Fibroblast of skin of left biceps (primary cell): Measurements from ENCODE around the gene MTREX.

Experiments
- DNase-seq, 2 experiments: peaks; one replicate each; pipeline ENCODE4 v3.0.0-alpha.2; 2013; ENCODE audit warnings: low read depth in 2 of 2

MTREX gene

GRCh38 chr5:55383254-55383653, 75.5 kb downstream of the MTREX start:
- DNase-seq = no peak

- no peak for DNase-seq
Measured at GRCh38 chr5:55384072-55384471, 76.3 kb downstream of the MTREX start.

GRCh38 chr5:55385227-55385626, 77.4 kb downstream of the MTREX start:
- DNase-seq = no peak

- DNase-seq = no peak
Measured at GRCh38 chr5:55385846-55386245, 78.1 kb downstream of the MTREX start.

GRCh38 chr5:55386356-55386755, 78.6 kb downstream of the MTREX start:
- no peak for DNase-seq

- no peak for DNase-seq
Measured at GRCh38 chr5:55387865-55388264, 80.1 kb downstream of the MTREX start.

GRCh38 chr5:55391707-55392106, 83.9 kb downstream of the MTREX start:
- DNase-seq = no peak

- DNase-seq = no peak
Measured at GRCh38 chr5:55392669-55393068, 84.9 kb downstream of the MTREX start.

- DNase-seq = no peak
Measured at GRCh38 chr5:55393501-55394175, 85.8 kb downstream of the MTREX start.

- no peak for DNase-seq
Measured at GRCh38 chr5:55402199-55402598, 94.4 kb downstream of the MTREX start.

- no peak for DNase-seq
Measured at GRCh38 chr5:55406292-55406691, 98.5 kb downstream of the MTREX start.

GRCh38 chr5:55407059-55407684, 99.4 kb downstream of the MTREX start:
- peak; percentile 33 to 38 for DNase-seq

- DNase-seq = no peak
Measured at GRCh38 chr5:55407984-55408383, 100.2 kb downstream of the MTREX start.

GRCh38 chr5:55409775-55410174, 102.0 kb downstream of the MTREX start:
- DNase-seq = no peak

GRCh38 chr5:55410845-55411244, 103.1 kb downstream of the MTREX start:
- no peak for DNase-seq

- no peak for DNase-seq
Measured at GRCh38 chr5:55411876-55412275, 104.1 kb downstream of the MTREX start.

GRCh38 chr5:55413644-55414043, 105.9 kb downstream of the MTREX start:
- DNase-seq = no peak

- DNase-seq = no peak
Measured at GRCh38 chr5:55415071-55415470, 107.3 kb downstream of the MTREX start.

GRCh38 chr5:55416306-55416705, 108.5 kb downstream of the MTREX start:
- no peak for DNase-seq

GRCh38 chr5:55418994-55419968, 111.5 kb downstream of the MTREX start:
- DNase-seq = peak; percentile 91 to 92

- no peak for DNase-seq
Measured at GRCh38 chr5:55421074-55421529, 113.3 kb downstream of the MTREX start.

- DNase-seq = no peak
Measured at GRCh38 chr5:55426455-55426854, 118.7 kb downstream of the MTREX start.
